Measurements from ENCODE around the gene SALL1. TPM values are rescaled to one million over a fixed set of nuclear protein-coding genes. Genes with fewer than 3 reads are reported as not detected.
A peak's percentile ranks its signal among the peaks of the same experiment; 100 is the strongest.

SALL1 gene
- 10 to 100 TPM in 2 of 4 donors, 1 to 10 TPM in 2; 2.1 to 56.0 (median 9.5) TPM for total RNA-seq

GRCh38 chr16:51150888-51151320, at the start of gene SALL1:
SALL1 (minus strand) TSS chr16:51151270; CDS start chr16:51151241, 29 bp downstream.
- H3K36me3 ChIP-seq = no peaks in the 10 kb centered on the region
- H3K27ac ChIP-seq = peak within 1 kb of the TSS; percentile 97
- intact Hi-C loops (cut with DNase I; ENCODE audit: low total_unique reads) = loop anchor here (10.0 kb wide), 1 partner anchor 546 kb away; no protein-coding TSS in a partner anchor
- H3K27me3 ChIP-seq = no peaks in the 10 kb centered on the region
- H3K4me1 ChIP-seq = no peaks in the 10 kb centered on the region
- TF ChIP-seq, protein P1, sequence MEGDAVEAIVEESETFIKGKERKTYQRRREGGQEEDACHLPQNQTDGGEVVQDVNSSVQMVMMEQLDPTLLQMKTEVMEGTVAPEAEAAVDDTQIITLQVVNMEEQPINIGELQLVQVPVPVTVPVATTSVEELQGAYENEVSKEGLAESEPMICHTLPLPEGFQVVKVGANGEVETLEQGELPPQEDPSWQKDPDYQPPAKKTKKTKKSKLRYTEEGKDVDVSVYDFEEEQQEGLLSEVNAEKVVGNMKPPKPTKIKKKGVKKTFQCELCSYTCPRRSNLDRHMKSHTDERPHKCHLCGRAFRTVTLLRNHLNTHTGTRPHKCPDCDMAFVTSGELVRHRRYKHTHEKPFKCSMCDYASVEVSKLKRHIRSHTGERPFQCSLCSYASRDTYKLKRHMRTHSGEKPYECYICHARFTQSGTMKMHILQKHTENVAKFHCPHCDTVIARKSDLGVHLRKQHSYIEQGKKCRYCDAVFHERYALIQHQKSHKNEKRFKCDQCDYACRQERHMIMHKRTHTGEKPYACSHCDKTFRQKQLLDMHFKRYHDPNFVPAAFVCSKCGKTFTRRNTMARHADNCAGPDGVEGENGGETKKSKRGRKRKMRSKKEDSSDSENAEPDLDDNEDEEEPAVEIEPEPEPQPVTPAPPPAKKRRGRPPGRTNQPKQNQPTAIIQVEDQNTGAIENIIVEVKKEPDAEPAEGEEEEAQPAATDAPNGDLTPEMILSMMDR (IDR thresholded peaks at IDR 0.05) = no peak
- no peak for TF ChIP-seq POLR2A (IDR thresholded peaks at IDR 0.05)
- peak; percentile 39 to 43 for DNase-seq
- H3K9me3 ChIP-seq = no peaks in the 10 kb centered on the region
- peak within 1 kb of the TSS; percentile 66 to 69 for H3K4me3 ChIP-seq

DNA sequence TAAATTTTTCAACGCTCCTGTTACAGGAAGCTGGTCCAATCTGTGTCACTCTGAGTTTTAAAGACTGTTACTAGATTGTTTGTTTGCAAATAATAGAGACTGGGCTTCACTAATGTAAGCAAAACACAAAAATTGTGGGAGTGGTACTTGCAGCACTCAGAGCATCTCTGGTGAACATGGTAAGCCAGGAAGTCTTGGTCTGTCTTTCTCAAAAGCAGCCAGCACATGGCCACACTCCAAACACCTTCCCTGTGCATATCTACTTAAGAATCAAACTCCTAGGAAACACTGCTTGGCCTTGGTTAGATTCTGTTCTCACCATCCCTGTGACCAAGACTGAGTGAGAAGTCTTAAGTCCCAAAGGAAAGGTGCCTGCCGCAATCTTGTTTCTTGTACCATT, 49.7 kb upstream of the SALL1 start:
- intact Hi-C loops (cut with DNase I; ENCODE audit: low total_unique reads) = no loop called here
- Histone ChIP-seq H3K27me3 (no peaks in the 10 kb centered on the region), H3K9me3 (no peaks in the 10 kb centered on the region), H3K36me3 (no peaks in the 10 kb centered on the region), H3K4me3 (no peak overlapping the region), H3K4me1 (no peaks in the 10 kb centered on the region), H3K27ac (no peak overlapping the region)
- DNase-seq = no peak
- TF ChIP-seq, protein P1 (IDR thresholded peaks at IDR 0.05) = no peak
- no peak for TF ChIP-seq POLR2A (IDR thresholded peaks at IDR 0.05)

DNA sequence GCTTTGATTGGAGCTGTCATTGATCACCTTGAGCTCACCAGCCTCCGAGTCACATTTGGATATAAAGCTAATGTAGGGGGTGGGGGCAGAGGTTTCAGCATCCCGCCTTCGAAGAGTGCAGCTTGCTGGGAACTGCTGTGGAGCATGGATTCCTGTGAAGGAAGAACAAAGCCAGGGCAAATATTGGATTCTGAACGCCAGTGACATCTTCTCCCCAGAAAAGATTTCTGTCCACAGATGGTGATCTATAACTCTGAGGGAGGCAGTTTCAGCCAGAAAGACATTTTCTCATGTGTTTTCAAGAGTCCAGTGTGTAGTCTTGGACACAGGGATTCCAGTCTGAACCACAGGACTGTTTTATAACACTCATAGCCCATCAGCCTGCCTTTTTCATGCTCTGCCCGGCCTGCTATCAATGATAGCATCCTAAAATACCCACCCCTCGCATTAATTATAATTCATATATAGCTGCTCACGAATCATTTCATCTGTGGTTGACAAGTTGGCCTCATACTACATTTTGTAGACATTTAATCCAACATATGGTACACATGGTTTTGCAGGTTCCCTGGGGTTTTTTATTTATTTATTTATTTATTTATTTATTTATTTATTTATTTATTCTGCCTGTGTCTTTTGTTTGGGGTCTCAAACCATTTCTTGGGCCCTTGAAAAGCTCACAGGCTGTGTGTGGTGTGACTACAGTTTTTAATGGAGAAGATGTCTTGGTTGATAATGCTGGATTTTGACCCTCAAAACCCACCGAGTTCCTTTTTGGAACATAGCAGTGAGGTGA, 47.1 kb upstream of the SALL1 start:
- intact Hi-C loops (cut with DNase I; ENCODE audit: low total_unique reads) = no loop called here
- H3K4me3 ChIP-seq = no peak overlapping the region
- no peak for DNase-seq
- no peaks in the 10 kb centered on the region for H3K27me3 ChIP-seq
- TF ChIP-seq POLR2A (IDR thresholded peaks at IDR 0.05) = no peak
- TF ChIP-seq, protein P1 (IDR thresholded peaks at IDR 0.05) = no peak
- H3K27ac ChIP-seq = no peak overlapping the region
- H3K9me3 ChIP-seq = no peaks in the 10 kb centered on the region
- H3K36me3 ChIP-seq = no peaks in the 10 kb centered on the region
- H3K4me1 ChIP-seq = no peaks in the 10 kb centered on the region

DNA sequence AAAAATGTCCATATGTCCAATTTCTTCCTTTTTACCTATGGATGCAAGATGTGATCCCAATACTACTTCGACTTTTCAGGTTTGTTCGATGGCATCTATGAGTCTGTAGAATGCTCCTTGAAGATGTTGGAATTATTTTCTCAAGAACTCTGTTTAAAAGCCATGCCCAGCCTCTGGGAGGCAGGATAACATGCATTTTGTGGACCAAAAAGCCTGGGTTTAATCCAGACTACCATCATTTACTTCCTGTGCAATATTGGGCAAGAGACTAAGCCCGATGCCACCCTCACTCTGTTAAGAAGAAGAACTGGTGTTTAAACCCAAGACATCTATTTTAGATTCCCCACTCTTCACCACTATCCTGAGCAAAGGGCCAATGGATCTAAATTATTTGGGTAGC, 42.8 kb upstream of the SALL1 start:
- intact Hi-C loops (cut with DNase I; ENCODE audit: low total_unique reads) = no loop called here
- no peak for DNase-seq
- no peak overlapping the region for H3K4me3 ChIP-seq
- H3K27me3 ChIP-seq = no peaks in the 10 kb centered on the region
- H3K27ac ChIP-seq = no peak overlapping the region
- no peaks in the 10 kb centered on the region for H3K9me3 ChIP-seq
- no peak for TF ChIP-seq POLR2A (IDR thresholded peaks at IDR 0.05)
- H3K36me3 ChIP-seq = no peaks in the 10 kb centered on the region
- H3K4me1 ChIP-seq = no peaks in the 10 kb centered on the region

DNA sequence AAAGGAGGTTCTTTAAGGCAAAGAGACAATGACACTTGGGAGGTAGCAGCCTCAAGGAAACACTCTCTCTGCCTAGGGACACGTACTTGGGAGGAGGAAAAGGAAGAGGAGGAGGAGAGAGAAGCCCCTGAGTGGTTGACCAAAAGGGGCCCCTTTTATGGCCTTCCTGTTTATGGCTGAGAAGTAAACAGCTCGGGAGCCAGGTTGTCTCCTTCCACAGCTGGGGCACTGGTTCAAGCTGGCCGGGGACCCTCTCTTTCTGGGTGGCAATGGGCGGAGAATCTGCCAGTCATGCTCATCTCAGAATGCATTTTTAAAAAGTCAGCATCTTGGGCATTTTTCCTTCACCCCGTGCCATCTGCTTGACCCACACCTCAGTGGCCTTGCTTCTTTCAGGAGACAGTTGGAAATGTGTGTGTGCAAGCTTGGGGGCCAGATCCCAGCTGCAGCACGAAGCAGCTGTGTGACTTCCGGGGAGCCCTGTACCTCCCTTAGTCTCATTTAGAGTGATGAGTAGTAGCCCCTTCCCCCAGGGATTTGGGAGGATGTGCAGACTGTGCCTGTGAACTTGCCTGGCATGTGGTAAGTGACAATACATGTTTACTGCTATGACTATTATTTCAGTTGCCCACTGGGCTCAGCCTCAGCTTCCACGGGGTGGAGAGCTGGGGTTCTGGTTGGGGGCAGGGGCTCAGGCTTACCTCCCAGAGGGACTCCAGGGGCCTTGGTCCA, 33.8 kb upstream of the SALL1 start:
- DNase-seq = no peak
- Histone ChIP-seq H3K9me3 (no peaks in the 10 kb centered on the region), H3K4me1 (peaks cover 0 to 4% of the 10 kb centered on the region in 2 donors), H3K27ac (no peak overlapping the region), H3K4me3 (no peak overlapping the region), H3K27me3 (no peaks in the 10 kb centered on the region), H3K36me3 (no peaks in the 10 kb centered on the region)
- TF ChIP-seq, protein P1 (IDR thresholded peaks at IDR 0.05) = no peak
- no peak for TF ChIP-seq POLR2A (IDR thresholded peaks at IDR 0.05)
- intact Hi-C loops (cut with DNase I; ENCODE audit: low total_unique reads) = no loop called here

Measured in uterus (tissue), 4 donors.